HG02885 (cell line): Measurements from ENCODE around the gene ZNF184.

Source experiments
- ATAC-seq: cut with Tn5 transposase; IDR thresholded peaks from one replicate; pipeline ENCODE4 v1.9.1; 2021; ENCODE audit warnings: mild to moderate bottlenecking; ENCODE audit not compliant: unreplicated experiment, poor library complexity

The ZNF184 gene

GRCh38 chr6:27472617-27473400 is at the start of gene ZNF184:
TSS of gene ZNF184 (minus strand) at chr6:27473105. CDS start at chr6:27472294, 811 bp downstream.
- ATAC-seq, result peak; percentile 89

DNA sequence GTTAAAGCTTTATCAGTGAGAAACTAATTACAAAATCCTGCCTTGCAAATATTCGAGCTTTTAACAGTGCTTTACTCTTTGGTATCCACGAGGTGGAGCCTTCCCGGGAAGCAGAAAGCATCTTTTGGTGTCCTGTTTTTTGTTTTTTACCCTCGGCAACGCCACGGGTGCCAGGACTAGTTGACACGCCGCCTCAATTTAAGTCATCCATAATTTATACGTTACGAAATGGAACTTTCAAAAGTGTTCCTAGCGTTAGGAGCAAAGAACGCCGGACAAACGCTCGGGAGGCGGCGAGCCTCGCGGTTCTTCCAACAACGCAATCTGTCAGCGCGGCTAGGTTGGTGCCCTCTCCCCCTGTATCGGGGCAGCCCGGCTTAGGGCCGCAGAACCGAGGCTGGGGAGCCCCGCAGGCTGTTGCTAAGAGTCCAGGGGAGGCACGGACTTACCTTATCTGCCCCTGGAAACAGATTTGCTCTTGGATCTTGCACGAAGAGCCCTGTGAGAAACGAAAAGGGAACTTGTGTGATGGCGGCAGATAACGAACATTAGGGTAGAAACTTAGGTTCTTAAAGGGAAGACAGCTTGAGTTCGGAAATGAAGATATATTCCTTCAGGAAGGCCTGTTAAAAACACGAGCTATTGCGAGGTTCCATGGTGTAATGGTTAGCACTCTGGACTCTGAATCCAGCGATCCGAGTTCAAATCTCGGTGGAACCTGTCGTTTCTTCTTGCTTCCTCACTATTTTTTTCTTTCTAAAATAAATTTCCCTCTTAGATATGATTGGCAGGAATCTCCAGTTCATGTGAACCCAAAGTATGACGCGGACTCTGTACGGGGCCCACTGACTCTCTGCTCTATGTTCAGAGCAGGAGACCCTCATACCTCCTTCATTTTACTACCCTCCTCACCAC is 46.2 kb upstream of the ZNF184 start:
- peak; percentile 72 for ATAC-seq

- no peak for ATAC-seq
Measured at GRCh38 chr6:27517928-27518787, 45.3 kb upstream of the ZNF184 start.

- no peak for ATAC-seq
Measured at GRCh38 chr6:27517238-27517637, 44.3 kb upstream of the ZNF184 start.

GRCh38 chr6:27514906-27515495 is 42.1 kb upstream of the ZNF184 start:
- no peak for ATAC-seq

GRCh38 chr6:27512525-27512924 is 39.6 kb upstream of the ZNF184 start:
- ATAC-seq, result no peak

DNA sequence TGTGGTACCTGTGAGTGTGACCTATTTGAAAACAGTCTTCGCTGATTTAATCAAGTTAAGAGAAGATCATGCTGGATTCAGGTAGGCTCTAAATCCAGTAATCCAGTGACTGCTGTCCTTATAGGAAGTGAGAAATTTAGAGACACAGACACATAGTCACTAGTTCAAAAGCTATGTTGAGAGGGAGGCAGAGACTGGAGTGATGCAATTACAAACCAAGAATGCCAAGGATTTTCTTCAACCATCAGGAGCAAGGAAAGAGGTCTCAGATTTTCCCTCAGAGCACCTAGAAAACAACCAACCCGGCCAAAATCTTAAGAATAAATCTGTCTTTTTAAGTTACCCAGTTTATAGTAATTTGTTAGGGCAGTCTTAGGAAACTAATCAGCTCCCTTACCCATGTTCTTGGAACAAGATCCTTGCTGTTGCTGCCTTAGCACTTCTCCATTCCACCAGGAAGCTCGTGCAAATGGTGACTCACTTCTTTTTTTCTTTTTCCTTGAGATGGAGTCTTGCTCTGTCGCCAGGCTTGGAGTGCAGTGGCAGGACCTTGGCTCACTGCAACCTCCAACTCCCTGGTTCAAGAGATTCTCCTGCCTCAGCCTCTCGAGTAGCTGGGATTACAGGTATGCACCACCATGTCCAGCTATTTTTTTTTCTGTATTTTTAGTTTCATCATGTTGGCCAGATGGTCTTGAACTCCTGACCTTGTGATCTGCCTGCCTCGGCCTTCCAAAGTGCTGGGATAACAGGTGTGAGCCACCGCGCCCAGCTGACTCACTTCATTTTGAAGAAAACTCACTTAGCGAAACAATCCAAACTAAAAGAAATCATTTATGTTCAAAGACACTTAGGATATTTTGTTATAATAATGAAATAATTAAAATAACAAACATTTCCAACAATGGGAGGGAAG is 34.4 kb upstream of the ZNF184 start:
- no peak for ATAC-seq

GRCh38 chr6:27505209-27506027 is 32.5 kb upstream of the ZNF184 start:
- ATAC-seq, result peak; percentile 46

GRCh38 chr6:27503436-27504030 is 30.6 kb upstream of the ZNF184 start:
- ATAC-seq, result peak; percentile 46

GRCh38 chr6:27502508-27503435 is 29.9 kb upstream of the ZNF184 start:
- peak; percentile 50 for ATAC-seq

GRCh38 chr6:27501187-27501586 is 28.3 kb upstream of the ZNF184 start:
- no peak for ATAC-seq

DNA sequence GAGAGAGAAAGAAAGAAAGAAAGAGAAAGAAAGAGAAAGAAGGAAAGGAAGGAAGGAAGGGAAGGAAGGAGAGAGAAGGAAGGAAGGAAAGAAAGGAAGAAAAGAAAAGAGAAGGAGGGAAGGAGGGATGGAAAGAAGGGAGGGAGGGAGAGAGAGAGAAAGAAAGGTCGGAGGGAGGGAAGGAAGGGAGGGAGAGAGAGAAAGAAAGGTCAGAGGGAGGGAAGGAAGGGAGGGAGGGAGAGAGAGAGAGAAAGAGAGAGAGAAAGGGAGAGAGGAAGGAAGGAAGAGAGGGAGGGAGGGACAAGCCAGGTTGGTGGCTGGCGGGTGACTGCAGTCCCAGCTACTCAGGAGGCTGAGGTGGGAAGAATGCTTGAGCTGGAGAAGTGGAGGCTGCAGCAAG is 27.3 kb upstream of the ZNF184 start:
- no peak for ATAC-seq

DNA sequence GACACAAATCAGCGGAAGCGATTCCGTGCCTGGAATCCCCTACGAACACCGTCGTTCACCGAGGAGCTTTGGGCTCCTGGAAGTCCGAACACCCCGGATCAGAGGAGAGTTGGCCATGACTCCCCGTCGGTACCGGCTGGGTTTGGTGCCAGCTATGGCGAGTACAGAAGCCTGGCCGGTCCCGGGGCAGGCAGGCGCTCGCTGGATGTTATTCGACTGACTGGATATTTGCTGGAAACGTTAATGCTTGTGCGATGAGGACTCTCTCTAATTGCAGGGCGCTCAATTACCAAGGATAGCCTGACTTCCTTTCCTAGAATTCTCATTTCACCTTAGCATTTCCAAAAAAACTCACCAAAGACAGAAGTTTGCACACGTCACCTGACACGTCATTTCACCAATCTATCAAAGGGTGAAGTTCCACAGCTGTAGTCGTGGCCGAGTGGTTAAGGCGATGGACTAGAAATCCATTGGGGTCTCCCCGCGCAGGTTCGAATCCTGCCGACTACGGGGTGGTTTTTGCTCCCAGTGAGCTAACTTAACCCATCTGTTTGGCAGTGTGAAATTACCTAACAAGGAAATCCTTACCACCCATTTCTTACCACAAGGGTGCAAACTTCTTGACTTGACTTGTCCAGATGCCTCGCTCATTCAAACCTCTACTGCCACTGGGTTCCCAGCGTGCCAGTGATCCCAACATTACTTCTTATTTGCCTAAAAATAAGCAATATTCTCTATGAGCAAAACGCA is 22.7 kb upstream of the ZNF184 start:
- peak; percentile 66 for ATAC-seq

DNA sequence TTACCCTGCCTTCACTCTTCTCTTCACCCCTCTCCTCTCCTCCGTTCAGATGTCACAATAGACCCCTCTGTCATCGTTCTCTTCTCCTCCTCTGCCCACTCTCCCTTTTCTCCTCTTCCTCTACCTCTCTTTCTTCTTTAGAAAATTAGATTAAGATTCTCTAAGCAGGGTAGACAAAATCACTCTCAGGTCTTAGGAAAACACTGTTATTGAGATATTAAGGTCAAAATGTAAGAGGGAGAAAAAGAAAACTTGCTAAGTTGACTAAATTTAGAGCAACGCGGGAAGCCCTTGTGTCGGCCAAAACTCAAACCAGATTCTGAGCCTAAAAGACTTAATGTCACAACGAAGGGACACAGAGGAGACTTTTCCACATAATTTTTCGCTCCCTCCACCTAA is 22.1 kb upstream of the ZNF184 start:
- ATAC-seq, result no peak

DNA sequence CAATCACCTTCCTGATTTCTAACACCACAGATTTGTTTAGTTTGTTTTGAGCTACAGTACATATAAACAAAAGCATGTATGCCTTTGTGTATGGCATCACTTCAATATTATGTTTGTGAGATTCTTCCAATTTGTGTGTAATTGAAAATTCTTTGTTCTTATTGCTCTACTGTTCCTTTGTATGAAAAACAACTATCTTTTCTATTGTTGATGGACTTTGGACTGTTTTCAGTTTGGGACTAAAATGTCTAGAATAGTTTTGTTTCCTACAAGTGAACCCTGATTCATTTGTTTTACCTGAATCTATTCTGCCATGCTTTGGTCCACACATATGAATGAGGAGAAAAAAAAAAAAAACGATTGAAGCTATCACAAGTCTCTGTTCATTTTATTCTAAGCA is 21.2 kb upstream of the ZNF184 start:
- ATAC-seq, result no peak

DNA sequence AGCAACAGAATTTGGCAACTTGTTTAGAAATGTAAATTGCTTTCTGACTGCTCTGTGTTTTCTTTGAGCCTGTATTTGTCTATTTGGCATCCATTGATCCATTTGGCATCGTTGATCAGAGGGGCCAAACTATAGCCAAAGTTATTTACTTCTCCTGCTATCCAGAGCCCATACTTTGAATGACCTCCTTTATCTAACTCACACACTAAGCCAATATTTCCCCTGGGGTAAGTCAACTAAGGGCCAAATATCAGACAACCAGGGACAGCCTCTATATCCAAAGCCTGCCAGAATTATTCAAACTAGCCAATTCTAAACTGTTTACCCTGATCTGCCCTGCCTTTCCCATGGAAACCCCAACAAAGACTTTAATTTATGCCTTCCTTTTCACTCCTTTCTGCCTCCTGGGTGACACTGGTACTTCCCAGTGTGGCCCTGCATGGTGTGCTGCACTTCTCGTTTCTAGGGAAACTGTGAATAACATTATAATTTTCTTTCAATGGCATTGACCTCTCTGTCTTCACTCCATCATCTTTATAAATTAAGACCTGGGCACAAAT is 19.8 kb upstream of the ZNF184 start:
- ATAC-seq, result no peak
